ENCODE measurements around the gene SLC28A1.

GRCh38 chr15:84888639-84889038 is 4.2 kb downstream of the SLC28A1 start:
- TF ChIP-seq CTCF (IDR thresholded peaks at IDR 0.05) (no peak), POLR2A (IDR thresholded peaks at IDR 0.05) (no peak), EP300 (IDR thresholded peaks at IDR 0.05) (no peak)

All from ovary (tissue), 3 donors.